ENCODE measurements around the gene IL33. TPM values are rescaled to one million over a fixed set of nuclear protein-coding genes. Genes with fewer than 3 reads are reported as not detected.

IL33 gene
- total and polyA plus RNA-seq, 2 of the 8 experiments (the other 6 are each of a cell fraction or from before 2014, with no cell fraction given), result not detected

- CTCF ChIA-PET (ENCODE audit: partially characterized antibody), result no interaction called here
- FAIRE-seq, result no peak
- H3K79me1 ChIP-seq (ENCODE audit: low read depth, low read length), result no peaks in the 10 kb centered on the region
- TF ChIP-seq RBBP5 (IDR thresholded peaks at IDR 0.05; ENCODE audit: borderline replicate concordance, low read depth, low read length), result no peak
- no peak for TF ChIP-seq SP2 (IDR thresholded peaks at IDR 0.05; ENCODE audit: low read length)
- no peak for TF ChIP-seq SP4 (IDR thresholded peaks at IDR 0.05; ENCODE audit: low read length)
- TF ChIP-seq SUZ12 (IDR thresholded peaks at IDR 0.05; ENCODE audit: low read length), result no peak
- TF ChIP-seq EZH2 (IDR thresholded peaks at IDR 0.05; ENCODE audit: low read depth, low read length, severe bottlenecking), result no peak
- no peak for TF ChIP-seq BCL11A (IDR thresholded peaks at IDR 0.05; ENCODE audit: low read depth in 2 of 2, low read length in 2 of 2)
- TF ChIP-seq POLR2AphosphoS5 (IDR thresholded peaks at IDR 0.05; ENCODE audit: low read depth, low read length), result no peak
- no peak for TF ChIP-seq JUN (IDR thresholded peaks at IDR 0.05; ENCODE audit: low read depth, low read length)
- no peak for TF ChIP-seq CHD1 (IDR thresholded peaks at IDR 0.05; ENCODE audit: low read depth, low read length)
- no peak for TF ChIP-seq PHF8 (conservative IDR thresholded peaks at IDR 0.05; ENCODE audit: low read depth, low read length)
Observed at GRCh38 chr9:6239694-6240093, 24.1 kb downstream of the IL33 start.

More at GRCh38 chr9:6239694-6240093, 24.1 kb downstream of the IL33 start:
- Histone ChIP-seq H3K4me2 (ENCODE audit: insufficient read depth in 1 of 2, low read depth in 2 of 2, low read length in 2 of 2) (no peak overlapping the region), H3K27ac (ENCODE audit: low read depth, low read length) (no peak overlapping the region), H3K23ac (ENCODE audit: insufficient read length) (no peak overlapping the region), H3K18ac (ENCODE audit: extremely low read depth, low read length) (no peak overlapping the region), H4K91ac (replicated peaks; ENCODE audit: insufficient read length, low read length) (no peak overlapping the region), H2BK5ac (ENCODE audit: low read depth, low read length) (no peak overlapping the region), H2BK15ac (ENCODE audit: low read length) (no peak overlapping the region), H4K5ac (ENCODE audit: insufficient read length, low read depth, low read length) (no peak overlapping the region), H2BK12ac (ENCODE audit: low read depth, low read length) (no peak overlapping the region), H3K4ac (replicated peaks; ENCODE audit: insufficient read length, low read depth, low read length) (no peak overlapping the region), H2AFZ (ENCODE audit: low read length) (no peak overlapping the region), H3K9ac (replicated peaks in 1 of 4; ENCODE audit: extremely low read depth in 1 of 4, low read depth in 3 of 4, low read length in 3 of 4) (no peak overlapping the region), H4K8ac (ENCODE audit: extremely low read depth, insufficient read depth, low read length) (no peak overlapping the region), H3K14ac (ENCODE audit: insufficient read length) (no peak overlapping the region), H3K23me2 (ENCODE audit: low read depth, low read length) (no peaks in the 10 kb centered on the region; the same call in 1 of the 2 replicates), H3K4me3 (ENCODE audit: extremely low read depth in 1 of 4, insufficient read depth in 2 of 4, low read depth in 3 of 4, low read length in 4 of 4) (no peak overlapping the region), H3K56ac (replicated peaks; ENCODE audit: insufficient read length, low read depth, low read length) (no peak overlapping the region), H3K36me3 (ENCODE audit: control insufficient read depth in 2 of 4, insufficient read depth in 4 of 4, low read length in 3 of 4) (no peaks in the 10 kb centered on the region), H3K4me1 (replicated peaks in 1 of 4; ENCODE audit: control insufficient read depth in 3 of 4, insufficient read depth in 4 of 4, low read length in 3 of 4) (no peaks in the 10 kb centered on the region; a peak in 1 of 7 replicates), H3K79me2 (ENCODE audit: control insufficient read depth in 1 of 2, insufficient read depth in 2 of 2, low read length in 2 of 2) (no peaks in the 10 kb centered on the region), H3K27me3 (replicated peaks in 1 of 4; ENCODE audit: control insufficient read depth in 3 of 4, extremely low read depth in 1 of 4, insufficient read depth in 3 of 4, low read length in 3 of 4) (no peaks in the 10 kb centered on the region; a peak in 1 of 7 replicates), H2BK120ac (replicated peaks; ENCODE audit: low read depth, low read length) (no peak overlapping the region), H2AK5ac (ENCODE audit: low read depth, low read length) (no peak overlapping the region), H3K9me3 (ENCODE audit: insufficient read depth in 2 of 2, low read depth in 1 of 2, low read length in 1 of 2) (no peaks in the 10 kb centered on the region), H2BK20ac (ENCODE audit: low read length) (no peak overlapping the region), H4K20me1 (replicated peaks in 1 of 2; ENCODE audit: control insufficient read depth in 1 of 2, insufficient read depth in 2 of 2, low read length in 2 of 2) (no peaks in the 10 kb centered on the region)
- POLR2A ChIA-PET (ENCODE audit: partially characterized antibody), result no interaction called here
- DNase-seq (ENCODE audit: low read depth in 1 of 2, low spot score in 2 of 2), result no peak
- 92% methylated on average over 2 of the region's 2 CpGs; no CpG with 5 or more reads in 1 of the 2 experiments for WGBS, 2 experiments (ENCODE audit: extremely low coverage in 1 of 2, insufficient coverage in 1 of 2, insufficient read length in 1 of 2, insufficient replicate concordance in 2 of 2, low coverage in 1 of 2, low lambda C conversion rate in 2 of 2, missing lambda C conversion rate in 1 of 2)
